NCI-H2081 (cell line): ENCODE data around the gene TBC1D17.

Source experiments
- DNase-seq, 2 experiments: peaks; one replicate each; lab custom pipeline; 2025; lab: John Stamatoyannopoulos, UW

TBC1D17 gene

DNA sequence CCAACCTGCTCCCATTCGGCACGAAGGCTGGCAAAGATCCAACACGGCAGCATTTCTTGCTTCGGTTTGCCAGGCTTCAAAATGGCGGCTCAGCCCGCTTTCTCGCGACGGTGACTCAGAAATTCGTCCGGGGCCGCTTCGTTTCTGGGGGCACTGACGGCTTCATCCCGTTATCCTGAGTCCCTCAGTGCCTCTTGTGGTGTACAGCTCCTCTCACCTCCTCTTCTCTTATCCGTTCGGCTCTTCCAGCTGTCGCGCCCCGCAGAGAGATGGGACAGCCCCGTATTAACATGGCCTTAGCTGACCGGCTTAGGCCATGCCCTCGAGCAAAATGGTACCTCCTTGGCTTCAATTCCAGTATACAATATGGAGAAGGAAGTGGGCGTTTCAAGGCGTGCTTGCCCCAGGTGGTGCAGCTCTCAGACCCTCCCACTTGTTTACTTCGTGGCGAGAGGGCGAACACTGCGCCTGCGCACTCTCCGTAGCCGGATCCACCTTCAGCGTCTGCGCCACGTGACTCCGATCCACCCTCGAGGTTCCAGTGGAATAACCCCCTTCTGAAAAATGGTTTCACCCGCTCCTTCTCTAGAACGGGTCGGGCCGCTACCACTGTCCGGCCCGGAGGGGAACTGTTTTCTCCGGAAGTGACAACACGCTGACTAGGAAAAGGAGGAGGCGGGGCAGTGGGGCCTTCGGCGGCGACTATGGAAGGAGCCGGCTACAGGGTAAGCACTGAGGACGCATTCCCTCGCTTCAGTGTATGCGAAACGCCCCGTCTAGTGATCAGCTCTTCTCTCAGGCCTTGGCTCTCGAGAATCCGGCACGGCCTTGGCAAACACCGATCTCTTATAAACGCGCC, at the start of gene TBC1D17, which contains the start of gene AKT1S1:
Gene TBC1D17, plus strand, starts transcription at position 683 of the 859 bp plus-strand sequence. Its CDS starts 22 bp downstream, at position 705.
Gene AKT1S1, minus strand, starts transcription at position 336 of the 859 bp plus-strand sequence. CDS start 4,060 bp downstream, outside the sequence.
- peak; percentile 99 for DNase-seq

- DNase-seq = no peak
Observed at GRCh38 chr19:49829200-49829599, 48.3 kb upstream of the TBC1D17 start.

DNA sequence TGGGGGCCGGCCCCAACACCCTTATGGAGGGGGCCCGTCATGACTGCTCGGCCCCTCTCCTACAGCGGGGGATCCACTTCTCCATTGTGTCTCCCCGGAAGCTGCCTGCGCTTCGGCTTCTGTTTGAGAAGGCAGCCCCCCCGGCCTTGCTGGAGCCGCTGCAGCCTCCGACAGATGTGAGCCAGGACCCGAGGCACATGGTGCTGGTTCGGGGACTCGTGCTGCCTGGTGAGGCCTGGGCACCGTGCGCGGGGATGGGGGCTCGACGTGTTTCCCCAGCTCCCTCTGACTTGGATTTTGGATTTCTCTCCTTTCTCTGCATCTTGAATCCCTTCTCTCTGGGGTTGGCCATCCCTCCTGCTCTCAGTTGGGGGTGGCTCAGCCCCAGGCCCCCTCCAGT, 47.8 kb upstream of the TBC1D17 start:
- no peak for DNase-seq

DNA sequence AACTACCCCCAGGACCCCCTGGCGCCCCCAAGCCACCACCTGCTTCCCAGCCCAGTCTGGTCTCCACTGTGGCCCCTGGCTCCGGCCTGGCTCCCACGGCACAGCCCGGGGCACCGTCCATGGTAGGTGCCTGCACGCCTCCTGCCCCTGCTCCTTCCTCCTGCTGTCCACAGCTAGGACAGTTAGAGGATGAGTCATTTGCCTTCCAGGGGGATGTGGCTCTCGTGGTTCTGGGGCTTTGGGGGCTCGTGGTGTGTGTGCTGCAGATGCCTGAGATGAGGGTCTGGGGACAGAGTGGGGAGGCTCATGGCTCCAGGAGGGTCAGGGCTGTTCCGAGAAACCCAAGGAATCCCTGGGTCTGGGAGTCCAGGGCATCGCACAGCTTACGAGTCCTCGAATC, 46.7 kb upstream of the TBC1D17 start:
- no peak for DNase-seq

- DNase-seq = no peak
Observed at GRCh38 chr19:49831592-49831991, 45.9 kb upstream of the TBC1D17 start.

DNA sequence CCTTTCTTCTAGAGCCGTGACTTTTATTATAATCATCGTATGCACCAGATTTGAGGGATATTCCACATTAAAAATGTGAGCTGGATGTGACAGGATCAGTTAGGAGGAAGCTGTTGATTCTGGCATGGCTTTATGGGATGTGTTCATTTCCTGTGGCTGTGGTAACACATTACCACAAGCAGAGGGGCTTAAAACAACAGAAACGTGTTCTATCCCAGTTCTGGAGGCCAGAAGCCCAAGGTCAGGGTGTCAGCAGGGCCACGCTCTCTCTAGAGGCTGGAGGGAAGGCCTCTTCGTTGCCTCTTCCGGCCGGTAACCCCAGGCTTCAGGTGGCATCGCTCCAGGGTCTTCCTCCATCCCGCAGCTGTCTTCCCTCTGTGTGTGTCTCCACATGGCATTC, 44.9 kb upstream of the TBC1D17 start:
- no peak for DNase-seq

- no peak for DNase-seq
Observed at GRCh38 chr19:49833599-49833998, 43.9 kb upstream of the TBC1D17 start.

DNA sequence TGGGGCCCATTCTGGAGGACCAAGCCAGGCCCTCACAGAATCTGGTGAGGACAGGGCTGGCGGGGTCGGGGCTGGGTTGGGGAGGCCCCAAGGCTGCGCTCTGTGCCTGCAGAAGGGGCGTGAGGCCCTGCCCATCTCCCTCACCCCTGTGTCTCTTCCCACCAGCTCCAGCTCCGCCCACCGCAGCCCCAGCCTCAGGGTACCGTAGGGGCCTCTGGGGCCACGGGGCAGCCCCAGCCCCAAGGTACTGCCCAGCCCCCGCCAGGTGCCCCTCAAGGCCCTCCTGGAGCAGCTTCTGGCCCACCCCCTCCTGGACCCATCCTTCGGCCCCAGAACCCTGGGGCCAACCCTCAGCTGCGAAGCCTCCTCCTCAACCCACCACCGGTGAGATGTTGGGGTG, 41.9 kb upstream of the TBC1D17 start:
- DNase-seq = no peak

- no peak for DNase-seq
Observed at GRCh38 chr19:49836176-49837008, 41.1 kb upstream of the TBC1D17 start.

DNA sequence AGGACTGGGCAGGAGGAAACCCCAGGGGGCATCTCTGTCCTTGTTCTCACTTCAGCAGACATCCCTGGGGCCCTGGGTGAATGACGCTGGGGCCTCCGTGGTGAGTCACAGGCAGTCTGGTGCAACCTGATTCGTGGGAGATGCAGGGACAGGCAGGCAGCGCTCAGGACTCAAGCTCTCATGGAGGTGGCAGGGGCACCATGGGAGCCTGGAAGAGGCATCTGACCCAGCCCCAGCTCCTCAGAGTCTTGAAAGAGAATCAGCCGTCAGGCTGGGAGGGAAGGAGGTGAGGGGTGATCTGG, 40.5 kb upstream of the TBC1D17 start:
- no peak for DNase-seq

- no peak for DNase-seq
Observed at GRCh38 chr19:49837425-49837824, 40.1 kb upstream of the TBC1D17 start.

DNA sequence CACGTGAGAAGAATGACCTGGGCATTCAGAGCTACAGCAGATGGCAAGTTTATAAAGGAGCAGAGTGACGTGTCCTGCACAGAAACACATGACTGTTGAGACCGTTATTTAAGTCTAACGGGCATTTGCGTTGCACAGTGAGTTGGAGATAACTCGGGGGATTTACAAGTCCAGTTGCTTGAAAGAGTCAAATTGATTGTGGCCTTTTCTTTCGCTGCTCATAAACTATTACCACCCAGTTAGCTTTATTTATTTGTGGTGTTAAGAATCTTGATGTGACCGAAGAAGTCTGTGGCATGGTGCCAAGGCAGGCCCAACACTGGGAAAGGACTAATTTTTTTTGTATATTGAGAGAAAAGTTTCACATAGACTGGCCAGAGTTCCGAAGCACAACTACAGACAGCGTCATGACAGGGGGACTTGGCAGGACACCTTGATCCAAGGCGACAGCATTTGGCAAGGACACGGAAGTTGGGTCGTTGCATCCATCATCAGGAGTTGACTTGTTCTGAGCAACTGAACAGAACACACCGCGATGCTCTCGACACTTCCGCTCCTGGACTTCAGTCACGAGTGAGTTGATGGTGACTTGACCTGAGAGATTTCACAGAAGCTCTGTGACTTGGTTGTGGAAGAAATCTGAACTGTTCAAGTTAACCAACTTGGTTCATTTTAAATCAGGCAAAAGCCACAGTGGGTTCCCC, 38.5 kb upstream of the TBC1D17 start:
- no peak for DNase-seq

- no peak for DNase-seq
Observed at GRCh38 chr19:49839713-49840112, 37.8 kb upstream of the TBC1D17 start.

DNA sequence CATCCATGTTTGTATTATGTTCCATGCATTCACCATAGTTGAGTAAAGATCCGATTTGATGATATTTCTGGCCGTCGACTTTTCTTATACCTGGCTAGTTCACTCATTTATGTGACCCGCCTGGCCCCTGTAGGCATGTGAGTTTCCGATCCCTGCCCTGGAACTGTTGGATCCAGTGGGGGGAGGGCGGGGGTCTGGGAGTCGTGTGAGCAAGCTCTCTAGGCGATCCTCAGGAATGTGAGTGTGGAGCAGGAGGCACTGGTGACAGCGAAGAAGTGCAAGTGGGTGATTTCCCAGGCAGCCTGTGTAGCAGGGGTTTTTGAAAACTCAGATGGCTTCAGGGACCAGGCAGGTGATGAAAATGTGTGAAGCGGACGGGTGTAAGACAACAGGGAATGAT, 37.2 kb upstream of the TBC1D17 start:
- DNase-seq = no peak

DNA sequence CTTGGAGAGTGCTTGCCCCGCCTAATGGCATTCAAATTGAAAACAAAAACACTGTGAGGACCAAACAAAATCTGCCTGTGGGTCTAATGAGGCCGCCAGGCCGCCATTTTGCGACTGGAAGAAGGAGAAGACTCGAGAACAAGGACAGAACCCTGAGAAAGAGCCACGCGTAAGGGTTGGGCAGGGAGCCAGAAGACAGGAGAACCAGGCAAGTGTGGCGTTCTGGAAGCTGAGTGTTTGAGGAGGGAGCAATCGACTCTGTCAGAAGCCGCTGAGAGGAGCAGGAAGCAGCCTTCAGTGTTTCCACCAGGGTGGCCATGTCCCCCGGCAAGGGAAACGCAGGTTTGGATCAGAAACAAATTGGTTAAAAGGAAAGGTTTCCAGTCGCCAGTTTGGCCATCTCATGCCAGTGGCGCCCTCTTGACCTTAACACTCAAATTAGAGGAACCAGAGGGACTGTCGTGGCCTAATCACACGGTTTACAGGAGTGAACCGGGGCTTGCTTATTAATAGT, 36.7 kb upstream of the TBC1D17 start:
- no peak for DNase-seq

GRCh38 chr19:49843265-49843664, 34.2 kb upstream of the TBC1D17 start:
- DNase-seq = no peak

- no peak for DNase-seq
Observed at GRCh38 chr19:49844138-49845095, 33.1 kb upstream of the TBC1D17 start.

DNA sequence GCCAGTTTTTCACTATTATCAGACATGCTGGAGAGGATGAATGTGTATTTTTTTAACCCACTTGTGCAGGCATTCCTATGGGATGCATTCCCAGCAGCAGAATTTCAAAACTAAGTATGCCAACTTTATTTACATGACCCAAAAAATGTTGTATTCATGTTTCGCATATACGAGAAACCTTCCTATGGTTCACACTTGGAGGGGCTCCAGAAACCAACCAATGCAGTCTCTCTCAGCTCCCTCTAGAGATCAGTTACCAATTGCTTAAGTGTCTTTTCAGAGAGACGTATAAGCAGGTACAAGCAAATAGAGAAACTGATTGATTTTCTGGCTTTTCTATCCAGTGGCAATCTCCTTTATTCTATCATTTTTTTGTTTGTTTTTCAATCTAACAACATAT, 32.1 kb upstream of the TBC1D17 start:
- no peak for DNase-seq

GRCh38 chr19:49846408-49846807, 31.1 kb upstream of the TBC1D17 start:
- no peak for DNase-seq

GRCh38 chr19:49847731-49848696, 29.5 kb upstream of the TBC1D17 start:
- DNase-seq = no peak
